Ishikawa (cell line): Measurements from ENCODE around the gene MIDN.

Experiments used
- CEBPB ChIP-seq: IDR thresholded peaks from 2 replicates; pipeline ENCODE4 v1.6.1; 2012
- CREB1 ChIP-seq: IDR thresholded peaks from 2 replicates; pipeline ENCODE4 v1.6.1; 2012; ENCODE audit warnings: low read depth
- EGR1 ChIP-seq: IDR thresholded peaks from 2 replicates; pipeline ENCODE4 v1.6.1; 2012
- EP300 ChIP-seq: IDR thresholded peaks from 2 replicates; pipeline ENCODE4 v1.6.1; 2012; ENCODE audit warnings: borderline replicate concordance
- FOXM1 ChIP-seq: IDR thresholded peaks from 2 replicates; pipeline ENCODE4 v1.6.1; 2012; ENCODE audit warnings: low read depth, borderline replicate concordance
- MAX ChIP-seq: IDR thresholded peaks from 2 replicates; pipeline ENCODE4 v1.6.1; 2012
- NFIC ChIP-seq: IDR thresholded peaks from 2 replicates; pipeline ENCODE4 v1.6.1; 2012
- RAD21 ChIP-seq: IDR thresholded peaks from 2 replicates; pipeline ENCODE4 v1.6.1; 2012; ENCODE audit warnings: low read depth
- REST ChIP-seq: IDR thresholded peaks from 2 replicates; pipeline ENCODE4 v1.6.1; 2012; ENCODE audit warnings: low read depth, mild to moderate bottlenecking
- TAF1 ChIP-seq: IDR thresholded peaks from 2 replicates; pipeline ENCODE4 v1.6.1; 2012; ENCODE audit warnings: low read depth, mild to moderate bottlenecking
- TCF12 ChIP-seq: IDR thresholded peaks from 2 replicates; pipeline ENCODE4 v1.6.1; 2012; ENCODE audit warnings: low read depth
- TEAD4 ChIP-seq: IDR thresholded peaks from 2 replicates; pipeline ENCODE4 v1.6.1; 2012
- USF1 ChIP-seq: IDR thresholded peaks from 2 replicates; pipeline ENCODE4 v1.6.1; 2012
- YY1 ChIP-seq: IDR thresholded peaks from 2 replicates; pipeline ENCODE4 v1.6.1; 2012; ENCODE audit warnings: low read depth
- ZBTB7A ChIP-seq: IDR thresholded peaks from 2 replicates; pipeline ENCODE4 v1.6.1; 2012; ENCODE audit warnings: low read depth

MIDN gene

GRCh38 chr19:1285737-1286360, 37.5 kb downstream of the MIDN start, which contains the start of gene EFNA2:
Gene EFNA2, plus strand, starts transcription at chr19:1285873. Its CDS starts 296 bp downstream, at chr19:1286169.
- TF ChIP-seq CREB1 (no peak), ZBTB7A (peak; percentile 70; the same call in 1 of the 2 replicates)

- TF ChIP-seq TCF12 = no peak
- TF ChIP-seq FOXM1 = no peak
- no peak for TF ChIP-seq REST
- no peak for TF ChIP-seq RAD21
Measured at GRCh38 chr19:1286487-1287353, 38.3 kb downstream of the MIDN start.

- TF ChIP-seq MAX = no peak
- no peak for TF ChIP-seq ZBTB7A
- no peak for TF ChIP-seq EP300
- no peak for TF ChIP-seq YY1
- TF ChIP-seq CEBPB = no peak
- no peak for TF ChIP-seq CREB1
- TF ChIP-seq FOXM1 = no peak
Measured at GRCh38 chr19:1287354-1288225, 39.2 kb downstream of the MIDN start.

GRCh38 chr19:1288226-1288612, 39.8 kb downstream of the MIDN start:
- TF ChIP-seq NFIC (no peak), FOXM1 (no peak), CEBPB (no peak), EP300 (no peak), MAX (no peak), EGR1 (no peak), CREB1 (no peak), TEAD4 (no peak), REST (no peak), USF1 (no peak), YY1 (no peak), ZBTB7A (no peak; the same call in 1 of the 2 replicates), TAF1 (no peak), TCF12 (no peak), RAD21 (no peak)

- no peak for TF ChIP-seq RAD21
- TF ChIP-seq CREB1 = no peak
- TF ChIP-seq EGR1 = no peak
- no peak for TF ChIP-seq TAF1
- no peak for TF ChIP-seq FOXM1
- no peak for TF ChIP-seq TEAD4
- no peak for TF ChIP-seq EP300
- TF ChIP-seq NFIC = no peak
Measured at GRCh38 chr19:1288833-1289685, 40.7 kb downstream of the MIDN start.
